Lower leg skin (tissue), 3 donors: ENCODE results near the gene RPL18A.

Source experiments
- CTCF ChIP-seq, 3 donors: fragments of 450-650 bp; IDR thresholded peaks; one replicate each; pipeline ENCODE4 v1.5.1; 2016; ENCODE audit warnings: antibody characterized with exemption in 3 of 3, mild to moderate bottlenecking in 3 of 3, moderate library complexity in 2 of 3
- POLR2A ChIP-seq, 2 donors: fragments of 450-650 bp; IDR thresholded peaks; one replicate each; pipeline ENCODE4 v1.6.1; 2016 to 2017; ENCODE audit warnings: antibody characterized with exemption in 2 of 2, mild to moderate bottlenecking in 1 of 2, moderate library complexity in 1 of 2

- TF ChIP-seq CTCF (IDR thresholded peaks at IDR 0.05), result no peak
- no peak for TF ChIP-seq POLR2A (IDR thresholded peaks at IDR 0.05)
Measured at GRCh38 chr19:17841371-17841809, 18.3 kb upstream of the RPL18A start.
